A549 (cell line): ENCODE measurements around the gene SAG. TPM values are rescaled to one million over a fixed set of nuclear protein-coding genes. Genes with fewer than 3 reads are reported as not detected.

ENCODE experiments used
- ATAC-seq, 2 experiments: fragments of 200-7000 bp in 1 of 2; fragments of >200 bp in 1 of 2; cut with Nextera tagmentation in 1 of 2; cut with Tn5 transposase in 1 of 2; 3 replicates each; pipeline versions ENCODE4 v1.8.0 to v1.9.1; 2018 to 2020; ENCODE audit warnings: mild to moderate bottlenecking in 1 of 2, moderate library complexity in 1 of 2
- CTCF ChIA-PET: fragments of 300-600 bp; sonication (Branson Sonifier 250); formaldehyde crosslinking; extraction: SDS; loops from one replicate; lab custom pipeline; 2021; ENCODE audit warnings: antibody characterized with exemption, inconsistent platforms; lab: Yijun Ruan, JAX
- POLR2A ChIA-PET: fragments of 350-600 bp; formaldehyde crosslinking; extraction: SDS; loops from one replicate; lab custom pipeline; 2021; ENCODE audit warnings: antibody characterized with exemption, inconsistent platforms; lab: Yijun Ruan, JAX
- DNase-seq, 2 experiments: peaks; one replicate each; pipeline versions ENCODE4 v3.0.0 to v3.0.0-alpha.2; 2011 to 2016; ENCODE audit warnings: low read depth in 1 of 2, low spot score in 1 of 2
- FAIRE-seq: peaks from 2 replicates; lab custom pipeline; 2011; peaks lifted over from hg19 to GRCh38; lab: Jason Lieb, UNC
- H3K27ac ChIP-seq, 2 experiments: fragments of >200 bp; sonication (Bioruptor Twin); formaldehyde crosslinking; 3 replicates each; pipeline ENCODE4 v1.5.1; 2016 to 2017
- H3K4me1 ChIP-seq: fragments of >200 bp; sonication (Bioruptor Twin); formaldehyde crosslinking; 3 replicates; pipeline ENCODE4 v1.6.1; 2016
- H3K4me2 ChIP-seq: fragments of >200 bp; sonication (Bioruptor Twin); formaldehyde crosslinking; 3 replicates; pipeline ENCODE4 v1.6.1; 2016
- H3K4me3 ChIP-seq: fragments of >200 bp; sonication (Bioruptor Twin); formaldehyde crosslinking; 3 replicates; pipeline ENCODE4 v1.5.1; 2016
- H3K9me3 ChIP-seq: fragments of >200 bp; sonication (Bioruptor Twin); formaldehyde crosslinking; 3 replicates; pipeline ENCODE4 v1.6.1; 2016
- BHLHE40 ChIP-seq: IDR thresholded peaks from 2 replicates; pipeline ENCODE4 v1.6.1; 2012; ENCODE audit warnings: low read depth, low read length, inconsistent platforms
- CEBPB ChIP-seq, 2 experiments: fragments of >200 bp in 1 of 2; sonication (Bioruptor Twin) in 1 of 2; formaldehyde crosslinking in 1 of 2; IDR thresholded peaks; 2 replicates each; pipeline ENCODE4 v1.6.1; 2012 to 2016
- CHD2 ChIP-seq: fragments of 150-350 bp; IDR thresholded peaks from 2 replicates; pipeline ENCODE4 v1.6.1; 2014; ENCODE audit warnings: low read length; ENCODE audit not compliant: partially characterized antibody
- CTCF ChIP-seq: fragments of >200 bp; sonication (Bioruptor Twin); formaldehyde crosslinking; IDR thresholded peaks from 3 replicates; pipeline ENCODE4 v1.5.1; 2016
- EHF ChIP-seq: fragments of 250-450 bp; sonication (Bioruptor Pico); IDR thresholded peaks from 2 replicates; pipeline ENCODE4 v1.5.0; 2020; ENCODE audit warnings: mild to moderate bottlenecking
- EP300 ChIP-seq, 2 experiments: fragments of >200 bp; sonication (Bioruptor Twin); formaldehyde crosslinking; IDR thresholded peaks; 2 replicates in 1 of 2; 3 replicates in 1 of 2; pipeline ENCODE4 v1.6.1; 2016 to 2017
- FOSL2 ChIP-seq, 2 experiments: fragments of 450-650 bp in 1 of 2; fragments of >200 bp in 1 of 2; sonication (Bioruptor Twin) in 1 of 2; formaldehyde crosslinking; IDR thresholded peaks; 2 replicates each; pipeline versions ENCODE4 v1.5.0 to v1.6.1; 2016 to 2020; ENCODE audit warnings: mild to moderate bottlenecking in 1 of 2, moderate library complexity in 1 of 2
- FOXS1 ChIP-seq: fragments of 250-450 bp; sonication (Bioruptor Pico); IDR thresholded peaks from 2 replicates; pipeline ENCODE4 v1.5.0; 2020; ENCODE audit warnings: mild to moderate bottlenecking, moderate library complexity
- GATA3 ChIP-seq: IDR thresholded peaks from 2 replicates; pipeline ENCODE4 v1.6.1; 2012; ENCODE audit warnings: borderline replicate concordance
- HES2 ChIP-seq: fragments of >200 bp; sonication (Bioruptor Twin); formaldehyde crosslinking; IDR thresholded peaks from 2 replicates; pipeline ENCODE4 v1.6.1; 2016
- HEYL ChIP-seq: fragments of 250-450 bp; sonication (Bioruptor Pico); IDR thresholded peaks from 2 replicates; pipeline ENCODE4 v1.8.0; 2021; ENCODE audit warnings: mild to moderate bottlenecking, moderate library complexity
- HMGXB4 ChIP-seq: fragments of 250-450 bp; sonication (Bioruptor Pico); IDR thresholded peaks from 2 replicates; pipeline ENCODE4 v1.5.0; 2021; ENCODE audit warnings: mild to moderate bottlenecking, moderate library complexity, borderline replicate concordance
- JUN ChIP-seq, 2 experiments: fragments of >200 bp; sonication (Bioruptor Twin); formaldehyde crosslinking; IDR thresholded peaks; 2 replicates in 1 of 2; 3 replicates in 1 of 2; pipeline ENCODE4 v1.6.1; 2016 to 2017
- KDM5A ChIP-seq: fragments of 200-600 bp; sonication (generic); IDR thresholded peaks from 2 replicates; pipeline ENCODE4 v1.6.1; 2016; ENCODE audit warnings: antibody characterized with exemption, mild to moderate bottlenecking
- MAFK ChIP-seq: fragments of 450-650 bp; IDR thresholded peaks from 2 replicates; pipeline ENCODE4 v1.6.1; 2014; ENCODE audit not compliant: partially characterized antibody
- MYC ChIP-seq: IDR thresholded peaks from 2 replicates; pipeline ENCODE4 v1.6.1; 2012; ENCODE audit warnings: mild to moderate bottlenecking, inconsistent platforms, low read length, improper control_type of control experiment, borderline replicate concordance
- NFE2L2 ChIP-seq: fragments of 150-350 bp; conservative IDR thresholded peaks from 2 replicates; pipeline ENCODE4 v1.6.1; 2014; ENCODE audit warnings: low read length
- NR3C1 ChIP-seq: fragments of >200 bp; sonication (Bioruptor Twin); formaldehyde crosslinking; IDR thresholded peaks from 3 replicates; pipeline ENCODE4 v1.6.1; 2017
- PHF8 ChIP-seq: fragments of 200-600 bp; sonication (generic); IDR thresholded peaks from 2 replicates; pipeline ENCODE4 v1.6.1; 2016; ENCODE audit warnings: low read depth, mild to moderate bottlenecking, antibody characterized with exemption, moderate library complexity, borderline replicate concordance
- POLR2A ChIP-seq: IDR thresholded peaks from 2 replicates; pipeline ENCODE4 v1.6.1; 2012; ENCODE audit warnings: mild to moderate bottlenecking, low read length
- RARB ChIP-seq: fragments of 250-450 bp; sonication (Bioruptor Pico); IDR thresholded peaks from 2 replicates; pipeline ENCODE4 v1.8.0; 2021; ENCODE audit warnings: mild to moderate bottlenecking, moderate library complexity
- RCOR1 ChIP-seq: fragments of 150-350 bp; IDR thresholded peaks from 2 replicates; pipeline ENCODE4 v1.6.1; 2014; ENCODE audit warnings: antibody characterized with exemption, low read length, low read depth
- REST ChIP-seq: fragments of 200-600 bp; sonication (generic); IDR thresholded peaks from 2 replicates; pipeline ENCODE4 v1.6.1; 2016; ENCODE audit warnings: antibody characterized with exemption, mild to moderate bottlenecking, moderate library complexity
- RFX5 ChIP-seq: fragments of 450-650 bp; IDR thresholded peaks from 2 replicates; pipeline ENCODE4 v1.7.1; 2014; ENCODE audit warnings: antibody characterized with exemption, mild to moderate bottlenecking, moderate library complexity
- RNF2 ChIP-seq: fragments of 200-600 bp; sonication (generic); IDR thresholded peaks from 2 replicates; pipeline ENCODE4 v1.6.1; 2016; ENCODE audit warnings: low read depth, mild to moderate bottlenecking, antibody characterized with exemption, moderate library complexity, borderline replicate concordance
- SREBF2 ChIP-seq: fragments of 450-650 bp; IDR thresholded peaks from 2 replicates; pipeline ENCODE4 v1.6.1; 2014; ENCODE audit warnings: mild to moderate bottlenecking, moderate library complexity
- TFCP2L1 ChIP-seq: fragments of 250-450 bp; sonication (Bioruptor Pico); IDR thresholded peaks from 2 replicates; pipeline ENCODE4 v1.5.0; 2021; ENCODE audit warnings: mild to moderate bottlenecking
- TP53 ChIP-seq: fragments of 250-450 bp; sonication (Bioruptor Pico); IDR thresholded peaks from 2 replicates; pipeline ENCODE4 v1.5.0; 2021; ENCODE audit warnings: mild to moderate bottlenecking, moderate library complexity
- ZC3H11A ChIP-seq: fragments of 450-650 bp; IDR thresholded peaks from 2 replicates; pipeline ENCODE4 v1.6.1; 2014; ENCODE audit warnings: antibody characterized with exemption, mild to moderate bottlenecking
- ZNF302 ChIP-seq: fragments of 250-450 bp; sonication (Bioruptor Pico); IDR thresholded peaks from 2 replicates; pipeline ENCODE4 v1.9.0; 2021; ENCODE audit warnings: inconsistent platforms, mild to moderate bottlenecking, moderate library complexity
- ZSCAN20 ChIP-seq: fragments of 250-450 bp; sonication (Bioruptor Pico); IDR thresholded peaks from 2 replicates; pipeline ENCODE4 v1.8.0; 2022; ENCODE audit warnings: mild to moderate bottlenecking, moderate library complexity
- WGBS: methylation state at CpG from one replicate; pipeline ENCODE4 v1.1.6; 2017; ENCODE audit errors: missing lambda C conversion rate; 5-methylcytosine and 5-hydroxymethylcytosine counted together
- polyA plus RNA-seq, 4 experiments: library from polyadenylated mRNA; depleted of rRNA in 3 of 4; stranded (reverse); fragments of >200 nt; fragmentation: RNase III in 1 of 4; extraction: RNeasy Plus Mini Kit Qiagen cat#74134 plus additional on column Dnase treatment in 1 of 4; gene quantifications; 2 replicates in 3 of 4; 3 replicates in 1 of 4; pipeline ENCODE4 v1.2.3, GENCODE V29; 2011 to 2017
- TF ChIP-seq, protein P1 (sequence below): fragments of >200 bp; sonication (Bioruptor Twin); formaldehyde crosslinking; IDR thresholded peaks from 3 replicates; pipeline ENCODE4 v1.6.1; 2016
- TF ChIP-seq, protein P2 (sequence below): IDR thresholded peaks from 2 replicates; pipeline ENCODE4 v1.6.1; 2012

Gene SAG
- polyA plus RNA-seq, 2 of the 4 experiments (the other 2 are of a cell fraction): not detected

DNA sequence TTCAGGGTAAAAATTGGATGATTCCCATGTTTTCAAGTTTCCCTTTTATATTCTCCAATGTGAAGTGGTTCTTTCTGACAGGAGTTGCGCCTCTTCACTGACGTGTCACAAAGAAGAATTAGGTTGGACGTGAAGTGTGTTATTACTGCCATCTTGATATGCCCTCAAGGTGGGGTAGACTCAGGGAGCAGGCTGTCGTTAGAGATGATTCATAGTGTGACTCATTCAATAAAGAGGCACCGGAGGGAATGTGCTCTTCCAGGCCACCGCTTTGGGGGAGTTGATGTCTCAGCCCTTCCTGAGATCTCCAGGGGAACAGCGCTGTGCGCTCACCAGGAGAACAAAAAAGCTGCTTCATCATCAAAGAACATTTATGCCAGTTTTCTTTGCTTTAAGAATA, 43.1 kb downstream of the SAG start:
- H3K9me3 ChIP-seq: no peaks in the 10 kb centered on the region
- no peak overlapping the region for H3K4me3 ChIP-seq
- CTCF ChIA-PET: interaction anchor here (0.7 to 1.6 kb wide), 9 partner anchors 8 to 92 kb away, joined by 3 to 7 read pairs (median 4); no protein-coding TSS in a partner anchor
- H3K4me1 ChIP-seq: peaks cover 44% of the 10 kb centered on the region
- H3K27ac ChIP-seq: peak overlapping the region; percentile 91 to 97
- ATAC-seq: peak; percentile 88 to 94
- 1% methylated on average over 8 of the region's 8 CpGs for WGBS
- peak; percentile 93 to 98 for DNase-seq
- no peak for FAIRE-seq
- POLR2A ChIA-PET: interaction anchor here (0.6 kb wide), 1 partner anchor 52 kb away, joined by 4 read pairs; no protein-coding TSS in a partner anchor
- peak overlapping the region; percentile 75 for H3K4me2 ChIP-seq
- TF ChIP-seq FOSL2 (IDR thresholded peaks at IDR 0.05) (peak; percentile 97), FOSL2 (CRISPR knock-in tag; IDR thresholded peaks at IDR 0.05) (peak; percentile 99), MYC (no peak), TFCP2L1 (CRISPR knock-in tag) (no peak), HES2 (no peak), TP53 (no peak), GATA3 (peak; percentile 76; the same call in 1 of the 2 replicates), RFX5 (no peak), REST (no peak), HEYL (CRISPR knock-in tag) (no peak), PHF8 (no peak), EHF (CRISPR knock-in tag) (no peak), ZNF302 (no peak), HMGXB4 (no peak), RCOR1 (no peak), CEBPB (IDR thresholded peaks at IDR 0.05) (peak in 1 of 2 experiments; percentile 42; a peak in 1 of 4 replicates), ZC3H11A (no peak), POLR2A (no peak), CHD2 (peak; percentile 26), RARB (CRISPR knock-in tag) (no peak), MAFK (peak; percentile 80), SREBF2 (no peak), NR3C1 (no peak), KDM5A (no peak), BHLHE40 (no peak), EP300 (IDR thresholded peaks at IDR 0.05) (peak in 1 of 2 experiments; percentile 27; a peak in 1 of 5 replicates), CTCF (no peak), FOXS1 (CRISPR knock-in tag) (no peak), JUN (IDR thresholded peaks at IDR 0.05) (peak; percentile 38 to 71; a peak in 1 of 5 replicates), ZSCAN20 (CRISPR knock-in tag) (no peak), RNF2 (no peak), NFE2L2 (no peak)
- TF ChIP-seq, protein P1, sequence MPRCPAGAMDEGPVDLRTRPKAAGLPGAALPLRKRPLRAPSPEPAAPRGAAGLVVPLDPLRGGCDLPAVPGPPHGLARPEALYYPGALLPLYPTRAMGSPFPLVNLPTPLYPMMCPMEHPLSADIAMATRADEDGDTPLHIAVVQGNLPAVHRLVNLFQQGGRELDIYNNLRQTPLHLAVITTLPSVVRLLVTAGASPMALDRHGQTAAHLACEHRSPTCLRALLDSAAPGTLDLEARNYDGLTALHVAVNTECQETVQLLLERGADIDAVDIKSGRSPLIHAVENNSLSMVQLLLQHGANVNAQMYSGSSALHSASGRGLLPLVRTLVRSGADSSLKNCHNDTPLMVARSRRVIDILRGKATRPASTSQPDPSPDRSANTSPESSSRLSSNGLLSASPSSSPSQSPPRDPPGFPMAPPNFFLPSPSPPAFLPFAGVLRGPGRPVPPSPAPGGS: 0 out of 3 replicates have a peak, but pooled peaks have one; percentile 22
- TF ChIP-seq, protein P2, sequence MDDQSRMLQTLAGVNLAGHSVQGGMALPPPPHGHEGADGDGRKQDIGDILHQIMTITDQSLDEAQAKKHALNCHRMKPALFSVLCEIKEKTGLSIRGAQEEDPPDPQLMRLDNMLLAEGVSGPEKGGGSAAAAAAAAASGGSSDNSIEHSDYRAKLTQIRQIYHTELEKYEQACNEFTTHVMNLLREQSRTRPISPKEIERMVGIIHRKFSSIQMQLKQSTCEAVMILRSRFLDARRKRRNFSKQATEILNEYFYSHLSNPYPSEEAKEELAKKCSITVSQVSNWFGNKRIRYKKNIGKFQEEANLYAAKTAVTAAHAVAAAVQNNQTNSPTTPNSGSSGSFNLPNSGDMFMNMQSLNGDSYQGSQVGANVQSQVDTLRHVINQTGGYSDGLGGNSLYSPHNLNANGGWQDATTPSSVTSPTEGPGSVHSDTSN: 0 out of 2 replicates have a peak, but pooled peaks have one; percentile 48
